ENCODE results near the gene STN1. TPM values are rescaled to one million over a fixed set of nuclear protein-coding genes. Genes with fewer than 3 reads are reported as not detected.

Gene STN1
- total RNA-seq, 1 donor from 2014 or later, result 33.0 TPM

DNA sequence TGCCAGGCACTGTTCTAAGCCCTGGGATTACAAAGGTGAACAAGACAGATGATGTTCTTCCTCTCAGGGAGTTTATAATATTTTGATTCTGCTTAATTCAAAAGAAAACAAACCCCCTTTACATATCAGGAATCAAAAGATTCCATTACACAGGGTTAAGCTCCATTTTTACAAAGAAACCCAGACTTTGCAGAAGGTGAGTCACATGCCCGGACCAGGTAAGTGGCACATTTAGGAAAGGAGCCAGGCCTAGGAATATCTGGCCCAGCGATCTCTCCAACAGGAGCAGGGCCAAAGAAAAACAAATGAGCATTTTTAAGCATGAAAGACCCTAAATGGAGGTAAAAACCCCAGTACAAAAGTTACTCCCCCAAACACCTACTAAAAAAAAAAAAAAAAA lies 1.1 kb downstream of the STN1 start:
- no peaks in the 10 kb centered on the region for H3K9me3 Mint-ChIP-seq
- H3K27ac Mint-ChIP-seq, result peak overlapping the region; percentile 96
- H3K27me3 Mint-ChIP-seq, result no peaks in the 10 kb centered on the region
- DNase-seq (ENCODE audit: extremely low spot score, unreplicated experiment), result no peak
- TF ChIP-seq, protein P1, sequence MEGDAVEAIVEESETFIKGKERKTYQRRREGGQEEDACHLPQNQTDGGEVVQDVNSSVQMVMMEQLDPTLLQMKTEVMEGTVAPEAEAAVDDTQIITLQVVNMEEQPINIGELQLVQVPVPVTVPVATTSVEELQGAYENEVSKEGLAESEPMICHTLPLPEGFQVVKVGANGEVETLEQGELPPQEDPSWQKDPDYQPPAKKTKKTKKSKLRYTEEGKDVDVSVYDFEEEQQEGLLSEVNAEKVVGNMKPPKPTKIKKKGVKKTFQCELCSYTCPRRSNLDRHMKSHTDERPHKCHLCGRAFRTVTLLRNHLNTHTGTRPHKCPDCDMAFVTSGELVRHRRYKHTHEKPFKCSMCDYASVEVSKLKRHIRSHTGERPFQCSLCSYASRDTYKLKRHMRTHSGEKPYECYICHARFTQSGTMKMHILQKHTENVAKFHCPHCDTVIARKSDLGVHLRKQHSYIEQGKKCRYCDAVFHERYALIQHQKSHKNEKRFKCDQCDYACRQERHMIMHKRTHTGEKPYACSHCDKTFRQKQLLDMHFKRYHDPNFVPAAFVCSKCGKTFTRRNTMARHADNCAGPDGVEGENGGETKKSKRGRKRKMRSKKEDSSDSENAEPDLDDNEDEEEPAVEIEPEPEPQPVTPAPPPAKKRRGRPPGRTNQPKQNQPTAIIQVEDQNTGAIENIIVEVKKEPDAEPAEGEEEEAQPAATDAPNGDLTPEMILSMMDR (conservative IDR thresholded peaks at IDR 0.05), result no peak
- peak overlapping the region; percentile 98 for H3K4me3 Mint-ChIP-seq
- peaks cover 18% of the 10 kb centered on the region for H3K36me3 Mint-ChIP-seq
- peaks cover 27% of the 10 kb centered on the region for H3K4me1 Mint-ChIP-seq (ENCODE audit: unreplicated experiment)

DNA sequence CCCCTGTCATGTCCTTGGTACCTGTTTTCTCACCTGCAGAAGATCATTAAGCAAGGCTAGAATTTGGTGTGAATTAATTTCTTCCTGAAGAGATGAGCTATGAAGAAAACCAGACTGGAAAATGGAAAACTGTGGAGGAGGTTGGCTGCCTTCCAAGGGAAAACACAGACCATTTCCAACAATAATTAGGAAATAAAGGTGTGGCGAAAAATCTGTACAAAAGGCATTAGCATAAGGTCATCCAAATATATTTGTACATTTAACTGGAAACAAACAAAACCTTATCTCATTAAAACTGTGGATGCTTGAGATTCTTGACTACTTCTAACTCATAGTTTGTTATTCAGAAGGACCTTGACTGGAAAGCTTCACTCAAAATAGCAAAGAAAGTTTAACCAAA lies 1.7 kb downstream of the STN1 start:
- TF ChIP-seq, protein P1 (conservative IDR thresholded peaks at IDR 0.05), result no peak
- Mint-ChIP-seq H3K36me3 (peaks cover 18% of the 10 kb centered on the region), H3K4me3 (peak overlapping the region; percentile 98), H3K4me1 (ENCODE audit: unreplicated experiment) (peaks cover 27% of the 10 kb centered on the region), H3K9me3 (no peaks in the 10 kb centered on the region), H3K27me3 (no peaks in the 10 kb centered on the region), H3K27ac (peak overlapping the region; percentile 96)
- DNase-seq (ENCODE audit: extremely low spot score, unreplicated experiment), result no peak

DNA sequence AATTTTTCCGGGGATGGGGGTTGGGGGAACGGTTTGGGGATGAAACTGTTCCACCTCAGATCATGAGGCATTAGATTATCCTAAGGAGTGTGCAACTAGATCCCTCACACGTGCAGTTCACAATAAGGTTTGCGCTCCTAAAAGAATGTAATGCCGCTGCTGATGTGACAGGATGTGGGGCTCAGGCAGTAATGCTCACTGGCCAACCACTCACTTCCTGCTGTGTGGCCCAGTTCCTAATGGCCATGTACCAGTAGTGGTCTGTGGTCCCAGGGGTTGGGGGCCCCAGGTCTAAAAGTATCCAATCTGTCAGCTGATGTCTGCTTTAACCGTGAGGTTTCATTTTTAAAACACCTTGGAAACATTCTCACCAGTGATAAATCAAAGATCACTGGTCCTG lies 2.2 kb downstream of the STN1 start:
- peaks cover 28% of the 10 kb centered on the region for H3K4me1 Mint-ChIP-seq (ENCODE audit: unreplicated experiment)
- TF ChIP-seq, protein P1 (conservative IDR thresholded peaks at IDR 0.05), result no peak
- H3K9me3 Mint-ChIP-seq, result no peaks in the 10 kb centered on the region
- no peaks in the 10 kb centered on the region for H3K27me3 Mint-ChIP-seq
- peaks cover 18% of the 10 kb centered on the region for H3K36me3 Mint-ChIP-seq
- DNase-seq (ENCODE audit: extremely low spot score, unreplicated experiment), result no peak
- peak overlapping the region; percentile 98 for H3K4me3 Mint-ChIP-seq
- H3K27ac Mint-ChIP-seq, result peak overlapping the region; percentile 96

DNA sequence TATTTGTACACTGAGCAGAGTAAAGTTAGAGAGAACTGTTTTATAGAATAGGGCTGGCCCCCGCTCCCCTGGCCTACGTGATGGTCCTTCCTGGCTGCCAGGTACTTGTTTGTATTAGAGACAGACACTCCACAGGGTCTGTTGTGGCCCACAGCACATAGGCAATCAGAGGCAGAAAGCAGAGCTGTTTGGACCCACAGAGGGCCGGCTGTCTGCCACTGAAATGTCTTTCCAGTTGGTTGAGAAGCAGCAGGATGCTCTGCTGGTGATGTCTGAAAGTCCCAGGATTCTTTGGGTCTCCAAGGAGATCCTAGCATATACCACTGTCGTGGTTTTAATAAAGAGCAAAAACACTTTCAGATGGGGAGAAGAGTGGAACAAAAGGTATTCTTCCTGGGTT lies 5.2 kb downstream of the STN1 start:
- Mint-ChIP-seq H3K9me3 (no peaks in the 10 kb centered on the region), H3K4me1 (ENCODE audit: unreplicated experiment) (peaks cover 40% of the 10 kb centered on the region), H3K27ac (peak overlapping the region; percentile 36), H3K4me3 (peak overlapping the region; percentile 27), H3K36me3 (peaks cover 32% of the 10 kb centered on the region), H3K27me3 (no peaks in the 10 kb centered on the region)
- DNase-seq (ENCODE audit: extremely low spot score, unreplicated experiment), result no peak
- TF ChIP-seq, protein P1 (conservative IDR thresholded peaks at IDR 0.05), result no peak

DNA sequence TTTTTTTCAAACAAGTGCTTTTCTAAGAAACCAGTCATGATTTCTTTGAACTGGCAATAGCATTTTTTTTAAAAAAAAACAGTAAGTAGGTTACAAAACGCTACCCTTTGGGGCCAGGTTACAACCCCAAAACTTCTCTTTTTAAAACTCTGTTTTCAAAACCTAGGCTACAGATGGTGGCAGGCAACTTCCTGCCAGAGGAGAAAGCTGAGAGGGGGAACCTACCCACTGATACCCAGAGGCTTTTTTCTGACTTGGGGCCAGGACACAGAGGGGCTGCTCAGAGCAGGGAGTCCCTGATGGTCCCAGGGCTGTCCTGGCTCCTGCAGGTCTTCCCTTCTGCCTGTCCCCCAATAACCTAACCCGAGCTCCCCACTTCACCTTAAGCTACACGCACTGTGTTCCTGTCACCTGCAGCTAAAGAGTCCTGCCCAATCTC lies 6.9 kb downstream of the STN1 start:
- H3K36me3 Mint-ChIP-seq, result peaks cover 30% of the 10 kb centered on the region
- peak overlapping the region; percentile 65 for H3K27ac Mint-ChIP-seq

More for the DNA sequence above, 6.9 kb downstream of the STN1 start:
- Mint-ChIP-seq H3K4me1 (ENCODE audit: unreplicated experiment) (peaks cover 36% of the 10 kb centered on the region), H3K27me3 (no peaks in the 10 kb centered on the region), H3K9me3 (no peaks in the 10 kb centered on the region), H3K4me3 (peak overlapping the region; percentile 28)
- no peak for DNase-seq (ENCODE audit: extremely low spot score, unreplicated experiment)
- TF ChIP-seq, protein P1 (conservative IDR thresholded peaks at IDR 0.05), result no peak
